ENCODE measurements around the gene PANX2.
"Not testable (repeated sequence)": the region's sequence is repeated elsewhere in the genome, so short reads cannot be mapped to it uniquely, and the experiment has no call there.

Gene PANX2, protein sequence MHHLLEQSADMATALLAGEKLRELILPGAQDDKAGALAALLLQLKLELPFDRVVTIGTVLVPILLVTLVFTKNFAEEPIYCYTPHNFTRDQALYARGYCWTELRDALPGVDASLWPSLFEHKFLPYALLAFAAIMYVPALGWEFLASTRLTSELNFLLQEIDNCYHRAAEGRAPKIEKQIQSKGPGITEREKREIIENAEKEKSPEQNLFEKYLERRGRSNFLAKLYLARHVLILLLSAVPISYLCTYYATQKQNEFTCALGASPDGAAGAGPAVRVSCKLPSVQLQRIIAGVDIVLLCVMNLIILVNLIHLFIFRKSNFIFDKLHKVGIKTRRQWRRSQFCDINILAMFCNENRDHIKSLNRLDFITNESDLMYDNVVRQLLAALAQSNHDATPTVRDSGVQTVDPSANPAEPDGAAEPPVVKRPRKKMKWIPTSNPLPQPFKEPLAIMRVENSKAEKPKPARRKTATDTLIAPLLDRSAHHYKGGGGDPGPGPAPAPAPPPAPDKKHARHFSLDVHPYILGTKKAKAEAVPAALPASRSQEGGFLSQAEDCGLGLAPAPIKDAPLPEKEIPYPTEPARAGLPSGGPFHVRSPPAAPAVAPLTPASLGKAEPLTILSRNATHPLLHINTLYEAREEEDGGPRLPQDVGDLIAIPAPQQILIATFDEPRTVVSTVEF
- total RNA-seq: 0.18 to 1.6 (median 0.76) reads per million in 4 experiments

DNA sequence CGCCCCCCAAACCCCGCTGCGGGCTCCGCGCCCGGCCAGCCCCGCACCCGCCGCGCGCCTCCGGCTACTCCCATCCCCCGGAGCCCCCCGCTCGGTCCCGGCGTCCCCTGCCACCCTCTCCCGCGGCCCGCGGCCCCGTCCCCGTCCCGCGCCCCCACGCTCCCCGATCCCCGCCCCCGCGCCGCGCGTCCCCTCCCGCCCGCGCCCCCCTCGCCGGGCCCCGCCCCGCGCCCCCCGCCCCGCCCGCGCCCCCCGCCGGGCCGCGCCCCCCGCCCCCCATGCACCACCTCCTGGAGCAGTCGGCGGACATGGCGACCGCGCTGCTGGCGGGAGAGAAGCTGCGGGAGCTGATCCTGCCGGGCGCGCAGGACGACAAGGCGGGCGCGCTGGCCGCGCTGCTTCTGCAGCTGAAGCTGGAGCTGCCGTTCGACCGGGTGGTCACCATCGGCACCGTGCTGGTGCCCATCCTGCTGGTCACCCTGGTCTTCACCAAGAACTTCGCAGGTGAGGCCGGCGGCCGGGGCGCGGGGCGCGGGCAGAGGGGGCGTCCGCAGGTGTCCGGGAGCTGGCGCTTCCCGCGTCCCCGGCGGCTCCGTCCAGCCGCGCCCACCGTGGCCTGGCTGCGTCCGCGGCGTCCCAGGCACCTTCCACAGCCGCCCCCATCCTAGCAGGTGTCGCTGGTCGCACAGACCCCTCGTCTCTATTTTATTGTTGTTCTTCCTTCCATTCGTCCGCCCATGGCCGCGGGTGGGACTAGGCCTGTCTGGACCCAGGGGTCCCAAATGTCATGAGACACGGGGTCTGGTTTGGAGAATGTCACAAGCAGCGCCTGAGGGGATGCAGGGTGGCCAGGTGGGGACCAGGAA is at the start of gene PANX2:
TSS of gene PANX2 (plus strand) at position 279 of the 866 bp plus-strand sequence. CDS start at position 279, 0 bp downstream.
- DNase-seq: no peak

DNA sequence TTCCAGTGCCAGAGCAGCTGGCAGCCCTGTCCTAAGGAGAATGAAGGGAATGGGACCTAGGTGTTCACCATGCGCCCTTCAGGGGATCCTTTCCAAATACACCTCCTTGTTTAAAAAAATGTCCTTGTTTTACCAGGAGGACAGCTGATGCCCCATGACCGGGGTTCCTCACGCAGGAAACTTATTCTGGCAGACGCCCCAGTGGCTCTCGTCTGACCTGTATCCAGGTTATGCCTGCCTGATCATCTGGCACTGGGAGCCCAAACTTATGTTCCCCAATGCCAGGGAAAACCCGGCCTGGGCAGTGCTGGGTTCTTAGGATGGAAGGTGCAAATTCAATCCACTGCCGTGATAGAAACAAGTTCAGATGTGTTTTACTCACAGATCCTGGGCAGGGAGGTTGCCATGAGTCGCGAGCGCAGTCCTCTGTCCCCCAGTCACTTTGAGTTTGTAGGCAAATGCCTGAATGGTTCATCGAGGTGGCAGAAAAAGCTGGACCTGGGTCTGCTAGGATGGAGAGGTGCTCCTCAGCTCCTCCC is 49.3 kb upstream of the PANX2 start:
- DNase-seq: no peak

DNA sequence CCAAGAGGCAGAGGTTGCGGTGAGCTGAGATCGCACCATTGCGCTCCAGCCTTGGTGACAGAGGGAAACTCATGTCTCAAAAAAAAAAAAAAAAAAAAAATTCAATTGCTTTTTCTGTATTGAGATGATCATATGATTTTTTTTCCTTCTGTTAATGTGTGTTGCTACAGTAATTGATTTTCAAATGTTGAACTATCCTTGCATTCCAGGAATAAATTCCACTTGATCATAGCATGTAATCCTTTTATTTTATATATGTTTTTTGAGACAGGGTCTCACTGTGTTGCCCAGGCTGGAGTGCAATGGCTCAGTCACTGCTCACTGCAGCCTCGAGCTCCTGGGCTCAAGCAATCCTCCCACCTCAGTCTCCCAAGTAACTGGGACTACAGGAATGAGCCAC is 47.4 kb upstream of the PANX2 start:
- DNase-seq: no peak

DNA sequence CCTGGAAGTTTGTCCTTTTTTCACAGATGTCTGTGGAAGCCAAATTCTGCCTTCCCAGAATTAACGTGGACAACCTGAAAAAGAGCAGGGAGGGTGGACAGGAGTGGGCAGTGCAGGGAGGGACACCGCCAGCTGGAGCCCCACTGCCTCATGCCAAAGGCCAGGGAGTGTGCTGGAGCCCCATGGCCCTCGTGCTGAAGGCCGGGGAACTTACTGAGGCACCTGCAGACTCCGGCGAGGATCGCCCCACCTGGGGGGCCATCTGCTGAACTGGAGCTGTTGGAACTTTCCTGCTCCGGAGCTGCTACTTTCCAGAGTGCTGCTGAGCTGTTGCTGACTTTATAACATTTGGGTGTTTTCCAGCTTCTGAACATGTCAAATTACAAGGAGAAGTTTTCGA is 45.5 kb upstream of the PANX2 start:
- DNase-seq: no peak

DNA sequence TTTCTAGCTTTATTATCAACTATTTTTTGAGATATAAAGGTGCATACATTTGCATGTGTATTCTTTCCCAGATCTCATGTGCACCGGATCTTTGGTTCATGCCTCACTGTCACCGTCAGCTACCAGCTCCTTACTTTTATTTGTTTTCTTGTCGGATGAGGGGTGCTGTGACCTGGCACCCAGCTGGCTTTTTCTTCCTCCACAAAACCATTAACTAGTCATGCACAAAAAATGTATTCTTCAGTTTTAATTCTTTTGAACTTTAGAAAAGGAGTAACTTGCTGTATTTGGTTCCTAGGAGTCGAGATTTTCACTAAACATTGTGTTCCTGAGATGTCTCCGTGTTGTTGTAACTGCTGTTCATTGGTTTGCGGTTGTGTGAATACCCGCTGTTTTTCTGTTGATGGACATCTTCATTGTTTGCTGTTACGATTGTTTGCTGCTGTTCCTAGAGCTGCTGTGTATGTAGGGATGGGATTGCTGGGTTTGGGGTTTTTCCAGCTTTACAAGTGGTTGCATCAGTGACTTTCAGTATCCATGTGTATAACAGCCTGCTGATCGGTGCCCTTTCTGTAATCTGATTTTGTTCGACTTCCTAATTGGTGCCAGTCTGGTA is 41.3 kb upstream of the PANX2 start:
- no peak for DNase-seq

DNA sequence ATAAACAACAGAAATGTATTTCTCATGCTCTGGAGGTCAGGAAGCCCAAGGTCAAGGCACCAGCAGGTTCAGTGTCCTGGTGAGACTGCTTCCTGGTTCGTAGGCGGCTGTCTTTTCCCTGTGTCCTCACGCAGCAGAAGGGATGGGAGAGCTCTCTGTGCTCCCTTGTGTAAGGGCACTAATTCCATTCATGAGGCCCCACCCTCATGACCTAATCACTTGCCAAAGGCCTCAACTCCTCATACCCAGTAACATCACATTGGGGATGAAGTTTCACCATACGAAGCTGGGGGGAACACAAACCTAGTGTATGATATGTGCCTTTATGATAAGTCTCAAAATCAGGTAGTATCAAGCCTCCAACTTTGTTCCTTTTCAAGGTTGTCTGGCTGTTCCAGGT is 38.6 kb upstream of the PANX2 start:
- no peak for DNase-seq

DNA sequence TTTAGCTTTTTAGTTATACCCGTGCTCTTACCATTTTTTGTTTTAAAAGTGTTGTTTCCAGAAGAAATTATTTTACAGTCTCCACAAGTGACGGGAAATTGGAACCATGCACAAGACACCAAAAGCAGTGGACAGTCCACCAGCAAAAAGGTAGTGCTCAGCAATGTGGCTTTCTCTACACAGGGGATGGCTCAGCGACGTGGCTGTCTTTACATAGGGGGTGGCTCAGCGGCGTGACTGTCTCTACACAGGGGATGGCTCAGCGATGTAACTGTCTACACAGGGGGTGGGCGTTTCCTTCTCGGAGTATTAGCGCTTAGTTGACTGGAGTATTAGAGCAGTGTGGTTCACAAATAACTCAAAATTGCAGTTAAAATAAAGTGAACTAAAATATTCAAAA is 36.0 kb upstream of the PANX2 start:
- DNase-seq: no peak

DNA sequence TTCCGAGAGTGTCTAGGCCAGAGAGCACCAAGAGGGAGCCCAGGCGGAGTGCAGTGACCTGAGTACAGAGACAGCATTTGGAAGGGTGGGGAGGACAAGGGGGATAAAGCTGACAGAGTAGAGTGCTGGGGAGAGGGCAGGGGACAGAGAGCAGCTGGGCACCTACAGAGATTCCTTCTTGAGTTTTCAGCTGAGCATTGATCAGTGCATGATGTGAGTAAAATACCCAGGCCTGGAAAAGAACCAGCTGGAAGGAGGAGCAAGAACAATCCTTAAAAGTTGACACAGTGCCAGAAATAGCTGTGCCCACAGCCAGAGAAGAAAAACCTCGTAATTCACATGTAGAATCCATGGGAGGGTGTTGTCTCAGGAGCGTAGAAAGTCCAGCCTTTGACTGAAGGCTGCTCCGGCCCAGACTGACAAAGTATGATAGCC is 33.9 kb upstream of the PANX2 start:
- no peak for DNase-seq

DNA sequence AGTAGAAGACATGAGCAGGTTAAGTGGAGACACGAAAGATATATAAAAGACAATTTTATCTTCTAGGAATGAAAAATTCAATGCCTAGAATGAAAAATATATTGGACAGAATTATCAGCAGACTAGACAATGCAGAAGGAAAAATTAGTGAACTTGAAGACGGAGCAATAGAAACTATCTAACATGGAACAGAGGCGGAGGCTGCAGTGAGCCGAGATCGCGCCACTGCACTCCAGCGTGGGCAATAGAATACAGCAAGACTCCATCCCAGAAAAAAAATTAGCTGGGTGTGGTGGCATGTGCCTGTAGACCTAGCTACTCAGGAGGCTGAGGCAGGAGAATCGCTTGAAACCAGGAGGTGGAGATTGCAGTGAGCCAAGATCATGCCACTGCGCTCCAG is 33.3 kb upstream of the PANX2 start:
- not testable (repeated sequence) for DNase-seq

DNA sequence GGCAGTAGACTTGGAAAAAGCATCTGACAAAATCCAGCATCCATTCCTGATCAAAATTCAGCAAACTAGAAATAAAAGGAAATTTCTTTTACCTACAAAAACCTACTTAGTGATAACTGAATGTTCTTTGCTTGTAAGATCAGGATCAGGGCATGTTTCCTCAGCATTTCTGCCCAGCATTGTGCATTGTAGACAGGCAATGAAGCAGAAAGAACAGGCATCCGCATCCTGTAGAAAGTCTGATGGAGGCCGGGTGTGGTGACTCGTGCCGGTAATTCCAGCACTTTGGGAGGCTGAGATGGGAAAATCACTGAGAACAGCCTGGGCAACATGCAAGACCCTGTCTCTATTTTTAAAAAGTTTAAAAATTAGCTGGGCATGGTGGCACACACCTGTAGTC is 32.5 kb upstream of the PANX2 start:
- no peak for DNase-seq

DNA sequence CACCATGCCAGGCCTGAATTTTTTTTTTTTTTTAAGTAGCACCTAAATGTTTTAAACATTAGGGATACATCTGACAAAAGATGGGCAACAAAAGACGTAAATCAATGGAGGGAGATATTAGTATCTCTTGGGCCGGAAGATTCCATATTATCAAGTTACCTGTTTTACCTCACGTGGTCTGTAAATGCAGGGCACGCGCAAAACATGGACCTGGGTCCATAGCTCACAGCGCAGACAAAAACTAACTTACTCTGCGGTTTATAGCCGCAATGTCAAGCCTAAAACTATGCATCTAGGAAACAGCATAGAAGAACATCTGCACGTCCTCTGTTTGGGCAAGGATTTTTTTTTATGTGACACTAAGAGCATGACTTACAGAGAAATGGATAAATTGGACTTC is 31.5 kb upstream of the PANX2 start:
- no peak for DNase-seq

DNA sequence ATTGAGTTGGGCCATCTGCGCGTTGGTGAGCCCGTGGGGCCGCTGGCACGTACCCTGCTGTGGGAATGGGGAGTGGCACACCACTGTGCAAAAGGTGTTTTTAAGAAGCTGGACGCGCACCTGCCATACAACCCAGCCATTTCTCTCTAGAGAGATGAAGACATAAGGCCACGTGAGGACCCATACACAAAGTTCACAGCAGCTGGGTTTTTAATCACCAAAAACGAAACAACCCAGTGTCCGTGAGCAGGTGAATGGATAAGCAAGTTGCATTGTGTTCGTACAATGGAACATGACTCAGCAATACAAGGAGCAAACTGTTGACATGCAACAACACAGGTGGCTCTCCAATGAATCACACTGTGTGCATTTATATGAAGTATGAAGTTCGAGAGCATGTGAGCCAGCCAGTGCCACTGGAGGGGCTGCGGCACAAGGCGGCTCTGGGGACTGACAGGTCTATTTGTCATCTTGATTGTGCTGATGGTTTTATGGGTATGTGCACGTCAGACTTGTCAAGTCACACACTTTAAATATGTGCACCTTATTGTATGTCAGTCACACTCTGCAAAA is 30.6 kb upstream of the PANX2 start:
- no peak for DNase-seq

DNA sequence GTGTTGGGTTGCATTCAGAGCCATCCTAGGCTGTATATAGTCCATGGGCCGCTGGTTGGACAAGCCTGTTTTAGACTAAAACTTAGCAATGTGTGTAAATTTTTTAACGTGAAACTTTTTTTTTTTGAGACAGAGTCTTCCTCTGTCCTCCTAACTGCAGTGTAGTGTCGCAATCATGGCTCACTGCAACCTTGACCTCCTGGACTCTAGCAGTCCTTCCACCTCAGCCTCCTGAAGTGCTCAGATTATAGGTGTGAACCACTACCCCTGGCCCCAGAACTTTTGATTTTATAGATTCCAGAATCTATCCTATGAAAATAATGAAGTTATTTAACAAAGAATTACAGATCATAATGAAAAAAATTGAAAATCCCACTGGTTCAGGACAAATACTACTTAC is 29.9 kb upstream of the PANX2 start:
- no peak for DNase-seq

DNA sequence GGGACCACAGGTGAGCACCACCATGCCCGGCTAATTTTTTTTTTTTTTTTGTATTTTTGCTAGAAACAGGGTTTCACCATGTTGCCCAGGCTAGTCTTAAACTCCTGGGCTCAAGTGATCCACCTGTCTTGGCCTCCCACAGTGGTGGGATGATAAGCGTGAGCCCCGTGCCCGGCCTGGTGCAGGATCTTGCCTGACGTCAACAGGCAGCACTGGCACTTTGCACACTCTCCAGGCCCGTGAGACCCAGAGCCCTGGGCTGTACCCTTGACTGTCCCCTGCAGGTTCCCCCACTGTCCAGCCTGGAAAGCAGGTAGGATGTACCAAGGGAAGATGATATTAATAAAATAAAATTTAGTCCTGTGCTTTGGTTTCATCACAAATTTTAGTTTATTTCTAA is 29.1 kb upstream of the PANX2 start:
- DNase-seq: no peak

DNA sequence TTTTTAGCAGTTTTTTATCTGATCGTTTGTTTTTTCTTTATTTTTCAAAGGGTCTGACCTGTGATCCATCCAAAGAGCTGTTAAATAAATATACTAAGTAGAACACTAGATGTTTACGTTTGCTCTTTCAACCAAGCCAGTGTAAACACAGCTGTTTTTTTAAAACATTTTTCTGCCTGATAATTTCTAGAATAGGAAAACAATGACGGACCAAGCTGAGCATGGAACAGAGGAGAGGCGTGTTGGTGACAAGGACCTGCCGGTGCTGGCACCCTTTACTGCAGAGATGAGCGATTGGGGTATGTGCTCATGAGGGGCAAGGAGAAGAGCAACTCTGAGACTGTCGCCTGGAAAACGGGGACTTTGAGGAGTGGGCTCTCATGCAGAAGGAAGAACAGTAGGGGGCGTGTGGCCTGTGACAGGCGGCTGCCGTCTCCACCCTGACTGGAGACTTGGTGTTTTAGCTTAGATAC is 28.6 kb upstream of the PANX2 start:
- DNase-seq: no peak

DNA sequence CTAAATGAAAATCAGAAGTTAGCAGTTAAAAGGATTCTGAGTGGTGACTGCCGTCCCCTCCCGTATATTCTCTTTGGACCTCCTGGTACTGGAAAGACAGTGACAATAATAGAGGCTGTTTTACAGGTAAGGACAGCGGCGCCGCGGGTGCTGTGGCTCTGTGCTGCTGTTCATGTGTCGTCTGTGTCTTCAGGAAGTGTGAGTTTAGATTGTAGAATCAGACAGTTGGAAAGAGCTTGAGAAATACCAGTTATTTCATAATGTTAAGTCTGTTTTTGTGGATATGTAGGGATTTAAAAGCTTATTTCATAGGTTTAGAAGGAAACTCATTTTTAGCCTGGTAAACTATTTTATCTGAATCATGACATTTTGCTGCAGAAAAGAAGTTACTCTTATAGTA is 27.4 kb upstream of the PANX2 start:
- DNase-seq: no peak

DNA sequence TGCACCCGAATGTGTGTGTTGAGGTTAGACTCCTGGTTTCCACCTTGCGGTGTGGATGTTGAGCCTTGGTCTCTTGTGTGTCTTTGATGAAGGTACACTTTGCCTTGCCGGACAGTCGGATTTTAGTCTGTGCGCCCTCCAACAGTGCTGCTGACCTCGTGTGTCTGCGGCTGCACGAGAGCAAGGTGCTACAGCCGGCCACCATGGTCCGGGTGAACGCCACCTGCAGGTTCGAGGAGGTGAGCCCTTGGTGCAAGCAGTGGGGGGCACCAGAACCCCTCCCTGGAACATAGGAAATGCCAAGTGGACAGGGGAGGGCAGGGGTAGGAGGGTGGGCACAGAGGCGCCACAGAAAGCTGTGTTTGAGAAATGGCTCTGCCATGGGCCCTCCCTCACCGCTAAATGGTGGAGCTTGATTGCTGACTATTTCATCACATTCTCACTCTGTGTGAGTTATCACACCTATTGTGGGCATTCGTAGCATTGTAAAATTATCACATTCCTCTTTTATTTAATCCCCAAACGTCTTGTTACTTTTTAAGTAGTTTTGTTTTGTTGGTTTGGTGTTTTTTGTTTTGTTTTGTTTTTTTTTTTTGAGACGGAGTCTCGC is 26.4 kb upstream of the PANX2 start:
- DNase-seq: no peak

DNA sequence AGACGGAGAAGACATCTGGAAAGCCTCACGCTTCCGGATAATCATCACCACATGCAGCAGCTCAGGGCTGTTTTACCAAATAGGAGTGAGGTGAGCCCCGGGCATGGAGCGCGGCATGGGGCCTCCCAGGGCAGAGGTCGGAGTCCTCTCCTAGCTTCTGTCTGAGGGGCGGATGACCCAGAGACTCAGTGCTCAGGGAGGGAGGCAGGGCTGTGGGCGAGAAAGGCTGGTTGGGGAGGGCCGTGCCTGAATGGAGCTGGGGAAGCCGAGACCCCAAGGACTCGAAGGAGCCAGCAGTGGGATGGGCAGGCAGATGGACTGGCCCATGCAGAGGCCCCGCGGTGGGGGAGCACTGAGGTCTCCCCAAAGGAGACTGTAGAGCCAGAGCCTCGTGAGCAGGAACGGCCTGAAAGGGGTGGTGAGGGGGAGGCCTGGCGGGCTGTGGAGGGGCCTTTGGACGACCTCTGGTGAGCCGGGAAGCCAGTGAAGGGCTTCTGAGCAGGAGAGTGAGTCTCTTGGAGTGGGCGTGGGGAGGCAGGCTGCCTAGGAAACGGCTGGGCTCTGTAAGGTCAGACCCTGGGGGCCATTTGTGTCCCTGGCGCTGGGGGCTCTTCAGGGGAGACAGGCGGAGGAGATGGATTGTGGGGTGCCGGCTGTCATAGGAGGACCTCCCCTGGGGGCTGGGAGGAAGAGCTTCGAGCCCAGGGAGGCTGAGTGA is 24.7 kb upstream of the PANX2 start:
- no peak for DNase-seq

DNA sequence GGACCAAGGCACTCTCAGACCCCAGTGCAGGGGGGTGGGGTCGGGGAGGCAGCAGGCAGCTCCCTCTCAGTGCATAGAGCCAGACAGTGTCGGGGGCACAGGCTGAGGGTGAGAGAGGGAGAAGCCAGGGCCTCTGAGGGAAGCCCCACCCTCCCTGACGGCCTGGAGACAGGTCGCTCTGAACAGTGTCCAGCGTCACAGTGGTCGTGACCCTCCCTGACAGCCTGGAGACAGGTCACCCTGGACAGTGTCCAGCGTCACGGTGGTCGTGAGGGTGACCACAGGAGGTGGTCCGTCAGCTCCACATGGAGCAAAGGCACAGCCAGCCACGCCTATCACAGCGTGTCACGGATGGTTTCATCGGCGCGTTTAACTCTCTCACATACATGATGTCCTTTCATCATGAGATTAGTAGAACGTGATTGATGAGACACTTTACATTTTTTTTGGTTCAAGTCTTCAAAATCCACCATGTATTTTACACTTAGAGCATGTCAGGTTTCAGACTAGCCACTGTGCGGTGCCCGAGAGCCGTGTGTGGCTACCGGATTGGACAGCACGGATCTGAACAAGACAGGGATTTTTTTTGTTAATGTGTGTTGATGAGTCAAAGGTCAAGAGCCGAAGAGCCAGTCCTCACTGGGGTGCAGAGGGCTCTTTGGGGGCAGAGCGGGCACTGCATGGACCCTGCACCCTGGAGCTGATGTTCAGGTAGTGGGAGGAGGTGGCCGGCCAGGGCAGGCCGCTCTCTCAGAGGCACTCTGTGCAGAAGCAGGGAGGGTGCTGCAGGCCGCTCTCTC is 23.9 kb upstream of the PANX2 start:
- DNase-seq: no peak
